ENCODE results near the gene MYF5. TPM values are rescaled to one million over a fixed set of nuclear protein-coding genes. Genes with fewer than 3 reads are reported as not detected.

The MYF5 gene
- total and polyA plus RNA-seq, 9 of the 15 experiments (the other 6 are each of a cell fraction or from before 2014, with no cell fraction given): not detected

- ATAC-seq (no peak), DNase-seq (ENCODE audit: extremely low read depth in 1 of 4, low spot score in 3 of 4) (no peak), FAIRE-seq (no peak)
- BruUV-seq (replicated peaks): no TSS peak
- Histone ChIP-seq H3K9me1 (ENCODE audit: control insufficient read depth, insufficient read depth, low read length) (no peaks in the 10 kb centered on the region), H3K36me3 (ENCODE audit: control insufficient read depth, insufficient read depth, low read length) (no peaks in the 10 kb centered on the region), H3K4me1 (replicated peaks in 1 of 2; ENCODE audit: control insufficient read depth in 2 of 2, insufficient read depth in 2 of 2, low read length in 2 of 2) (no peaks in the 10 kb centered on the region), H3K4me2 (ENCODE audit: insufficient read depth, low read length) (no peak overlapping the region), H2AFZ (ENCODE audit: low read depth, low read length) (no peak overlapping the region), H4K20me1 (replicated peaks; ENCODE audit: control insufficient read depth, insufficient read depth, low read length) (no peaks in the 10 kb centered on the region), H3K79me2 (ENCODE audit: control insufficient read depth, insufficient read depth, low read length) (no peaks in the 10 kb centered on the region), H3K4me3 (no peak overlapping the region), H3K27ac (ENCODE audit: extremely low read depth, low read depth, low read length) (no peak overlapping the region), H3K9me3 (replicated peaks; ENCODE audit: control insufficient read depth, insufficient read depth, low read depth, low read length) (no peaks in the 10 kb centered on the region), H3K9ac (ENCODE audit: insufficient read depth in 1 of 2, low read depth in 2 of 2, low read length in 2 of 2) (no peak overlapping the region), H3K27me3 (ENCODE audit: control insufficient read depth in 2 of 2, insufficient read depth in 2 of 2, low read length in 2 of 2) (no peaks in the 10 kb centered on the region)
- POLR2A ChIA-PET: no interaction called here
- WGBS (ENCODE audit: insufficient coverage, low coverage, missing lambda C conversion rate): 0% methylated on average over 2 of the region's 2 CpGs
- TF ChIP-seq ZNF408 (CRISPR knock-in tag; IDR thresholded peaks at IDR 0.05; ENCODE audit: low read depth): no peak
- TF ChIP-seq CREB1 (IDR thresholded peaks at IDR 0.05): no peak
- TF ChIP-seq CREB1 (CRISPR knock-in tag; IDR thresholded peaks at IDR 0.05): no peak
- no peak for TF ChIP-seq FOXK2 (conservative IDR thresholded peaks at IDR 0.05 in 1 of 2, IDR thresholded peaks at IDR 0.05 in 1 of 2; ENCODE audit: low read depth in 2 of 2)
- TF ChIP-seq MCM3 (IDR thresholded peaks at IDR 0.05): no peak
- TF ChIP-seq, protein P1, sequence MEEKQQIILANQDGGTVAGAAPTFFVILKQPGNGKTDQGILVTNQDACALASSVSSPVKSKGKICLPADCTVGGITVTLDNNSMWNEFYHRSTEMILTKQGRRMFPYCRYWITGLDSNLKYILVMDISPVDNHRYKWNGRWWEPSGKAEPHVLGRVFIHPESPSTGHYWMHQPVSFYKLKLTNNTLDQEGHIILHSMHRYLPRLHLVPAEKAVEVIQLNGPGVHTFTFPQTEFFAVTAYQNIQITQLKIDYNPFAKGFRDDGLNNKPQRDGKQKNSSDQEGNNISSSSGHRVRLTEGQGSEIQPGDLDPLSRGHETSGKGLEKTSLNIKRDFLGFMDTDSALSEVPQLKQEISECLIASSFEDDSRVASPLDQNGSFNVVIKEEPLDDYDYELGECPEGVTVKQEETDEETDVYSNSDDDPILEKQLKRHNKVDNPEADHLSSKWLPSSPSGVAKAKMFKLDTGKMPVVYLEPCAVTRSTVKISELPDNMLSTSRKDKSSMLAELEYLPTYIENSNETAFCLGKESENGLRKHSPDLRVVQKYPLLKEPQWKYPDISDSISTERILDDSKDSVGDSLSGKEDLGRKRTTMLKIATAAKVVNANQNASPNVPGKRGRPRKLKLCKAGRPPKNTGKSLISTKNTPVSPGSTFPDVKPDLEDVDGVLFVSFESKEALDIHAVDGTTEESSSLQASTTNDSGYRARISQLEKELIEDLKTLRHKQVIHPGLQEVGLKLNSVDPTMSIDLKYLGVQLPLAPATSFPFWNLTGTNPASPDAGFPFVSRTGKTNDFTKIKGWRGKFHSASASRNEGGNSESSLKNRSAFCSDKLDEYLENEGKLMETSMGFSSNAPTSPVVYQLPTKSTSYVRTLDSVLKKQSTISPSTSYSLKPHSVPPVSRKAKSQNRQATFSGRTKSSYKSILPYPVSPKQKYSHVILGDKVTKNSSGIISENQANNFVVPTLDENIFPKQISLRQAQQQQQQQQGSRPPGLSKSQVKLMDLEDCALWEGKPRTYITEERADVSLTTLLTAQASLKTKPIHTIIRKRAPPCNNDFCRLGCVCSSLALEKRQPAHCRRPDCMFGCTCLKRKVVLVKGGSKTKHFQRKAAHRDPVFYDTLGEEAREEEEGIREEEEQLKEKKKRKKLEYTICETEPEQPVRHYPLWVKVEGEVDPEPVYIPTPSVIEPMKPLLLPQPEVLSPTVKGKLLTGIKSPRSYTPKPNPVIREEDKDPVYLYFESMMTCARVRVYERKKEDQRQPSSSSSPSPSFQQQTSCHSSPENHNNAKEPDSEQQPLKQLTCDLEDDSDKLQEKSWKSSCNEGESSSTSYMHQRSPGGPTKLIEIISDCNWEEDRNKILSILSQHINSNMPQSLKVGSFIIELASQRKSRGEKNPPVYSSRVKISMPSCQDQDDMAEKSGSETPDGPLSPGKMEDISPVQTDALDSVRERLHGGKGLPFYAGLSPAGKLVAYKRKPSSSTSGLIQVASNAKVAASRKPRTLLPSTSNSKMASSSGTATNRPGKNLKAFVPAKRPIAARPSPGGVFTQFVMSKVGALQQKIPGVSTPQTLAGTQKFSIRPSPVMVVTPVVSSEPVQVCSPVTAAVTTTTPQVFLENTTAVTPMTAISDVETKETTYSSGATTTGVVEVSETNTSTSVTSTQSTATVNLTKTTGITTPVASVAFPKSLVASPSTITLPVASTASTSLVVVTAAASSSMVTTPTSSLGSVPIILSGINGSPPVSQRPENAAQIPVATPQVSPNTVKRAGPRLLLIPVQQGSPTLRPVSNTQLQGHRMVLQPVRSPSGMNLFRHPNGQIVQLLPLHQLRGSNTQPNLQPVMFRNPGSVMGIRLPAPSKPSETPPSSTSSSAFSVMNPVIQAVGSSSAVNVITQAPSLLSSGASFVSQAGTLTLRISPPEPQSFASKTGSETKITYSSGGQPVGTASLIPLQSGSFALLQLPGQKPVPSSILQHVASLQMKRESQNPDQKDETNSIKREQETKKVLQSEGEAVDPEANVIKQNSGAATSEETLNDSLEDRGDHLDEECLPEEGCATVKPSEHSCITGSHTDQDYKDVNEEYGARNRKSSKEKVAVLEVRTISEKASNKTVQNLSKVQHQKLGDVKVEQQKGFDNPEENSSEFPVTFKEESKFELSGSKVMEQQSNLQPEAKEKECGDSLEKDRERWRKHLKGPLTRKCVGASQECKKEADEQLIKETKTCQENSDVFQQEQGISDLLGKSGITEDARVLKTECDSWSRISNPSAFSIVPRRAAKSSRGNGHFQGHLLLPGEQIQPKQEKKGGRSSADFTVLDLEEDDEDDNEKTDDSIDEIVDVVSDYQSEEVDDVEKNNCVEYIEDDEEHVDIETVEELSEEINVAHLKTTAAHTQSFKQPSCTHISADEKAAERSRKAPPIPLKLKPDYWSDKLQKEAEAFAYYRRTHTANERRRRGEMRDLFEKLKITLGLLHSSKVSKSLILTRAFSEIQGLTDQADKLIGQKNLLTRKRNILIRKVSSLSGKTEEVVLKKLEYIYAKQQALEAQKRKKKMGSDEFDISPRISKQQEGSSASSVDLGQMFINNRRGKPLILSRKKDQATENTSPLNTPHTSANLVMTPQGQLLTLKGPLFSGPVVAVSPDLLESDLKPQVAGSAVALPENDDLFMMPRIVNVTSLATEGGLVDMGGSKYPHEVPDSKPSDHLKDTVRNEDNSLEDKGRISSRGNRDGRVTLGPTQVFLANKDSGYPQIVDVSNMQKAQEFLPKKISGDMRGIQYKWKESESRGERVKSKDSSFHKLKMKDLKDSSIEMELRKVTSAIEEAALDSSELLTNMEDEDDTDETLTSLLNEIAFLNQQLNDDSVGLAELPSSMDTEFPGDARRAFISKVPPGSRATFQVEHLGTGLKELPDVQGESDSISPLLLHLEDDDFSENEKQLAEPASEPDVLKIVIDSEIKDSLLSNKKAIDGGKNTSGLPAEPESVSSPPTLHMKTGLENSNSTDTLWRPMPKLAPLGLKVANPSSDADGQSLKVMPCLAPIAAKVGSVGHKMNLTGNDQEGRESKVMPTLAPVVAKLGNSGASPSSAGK (IDR thresholded peaks at IDR 0.05): no peak
- no peak for TF ChIP-seq MLLT1 (IDR thresholded peaks at IDR 0.05)
- TF ChIP-seq, protein P2, sequence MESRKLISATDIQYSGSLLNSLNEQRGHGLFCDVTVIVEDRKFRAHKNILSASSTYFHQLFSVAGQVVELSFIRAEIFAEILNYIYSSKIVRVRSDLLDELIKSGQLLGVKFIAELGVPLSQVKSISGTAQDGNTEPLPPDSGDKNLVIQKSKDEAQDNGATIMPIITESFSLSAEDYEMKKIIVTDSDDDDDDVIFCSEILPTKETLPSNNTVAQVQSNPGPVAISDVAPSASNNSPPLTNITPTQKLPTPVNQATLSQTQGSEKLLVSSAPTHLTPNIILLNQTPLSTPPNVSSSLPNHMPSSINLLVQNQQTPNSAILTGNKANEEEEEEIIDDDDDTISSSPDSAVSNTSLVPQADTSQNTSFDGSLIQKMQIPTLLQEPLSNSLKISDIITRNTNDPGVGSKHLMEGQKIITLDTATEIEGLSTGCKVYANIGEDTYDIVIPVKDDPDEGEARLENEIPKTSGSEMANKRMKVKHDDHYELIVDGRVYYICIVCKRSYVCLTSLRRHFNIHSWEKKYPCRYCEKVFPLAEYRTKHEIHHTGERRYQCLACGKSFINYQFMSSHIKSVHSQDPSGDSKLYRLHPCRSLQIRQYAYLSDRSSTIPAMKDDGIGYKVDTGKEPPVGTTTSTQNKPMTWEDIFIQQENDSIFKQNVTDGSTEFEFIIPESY (CRISPR knock-in tag; IDR thresholded peaks at IDR 0.05): no peak
- intact Hi-C loops (cut with micrococcal nuclease): no loop called here
- in situ Hi-C loops (cut with MboI): no loop called here
- CTCF ChIA-PET (ENCODE audit: low intra/inter-chr PET ratio): no interaction called here
Observed at GRCh38 chr12:80704420-80704819, 12.3 kb upstream of the MYF5 start.

Measured in K562 (cell line).